GM19372 (cell line): ENCODE data around the gene IL1RAPL1.

Experiments
- ATAC-seq: cut with Tn5 transposase; IDR thresholded peaks from one replicate; pipeline ENCODE4 v1.9.1; 2021; ENCODE audit warnings: mild to moderate bottlenecking, low read depth, moderate library complexity; ENCODE audit not compliant: unreplicated experiment

IL1RAPL1 gene

GRCh38 chrX:29561417-29561816, 974.2 kb downstream of the IL1RAPL1 start:
- ATAC-seq = no peak

- no peak for ATAC-seq
Measured at GRCh38 chrX:29580560-29580959, 993.3 kb downstream of the IL1RAPL1 start.

DNA sequence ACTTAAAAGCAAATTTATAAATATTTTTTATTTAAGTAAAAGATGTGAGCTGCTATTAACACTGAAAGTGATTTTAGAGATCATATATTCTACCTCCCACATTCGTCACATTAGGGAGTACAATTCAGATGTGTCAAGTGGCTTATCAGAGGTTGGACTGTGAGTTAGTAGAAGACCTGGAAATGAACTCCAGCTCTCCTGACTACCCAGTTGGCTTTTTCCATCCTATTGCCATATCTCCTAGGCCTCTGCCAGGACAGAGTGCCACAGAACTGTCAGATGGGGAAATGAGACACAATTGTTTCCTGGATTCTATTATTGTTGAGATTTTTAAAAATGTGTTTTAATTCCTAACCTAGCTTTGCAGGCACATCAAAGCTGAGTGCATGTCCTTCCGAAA, 994.0 kb downstream of the IL1RAPL1 start:
- ATAC-seq = no peak

DNA sequence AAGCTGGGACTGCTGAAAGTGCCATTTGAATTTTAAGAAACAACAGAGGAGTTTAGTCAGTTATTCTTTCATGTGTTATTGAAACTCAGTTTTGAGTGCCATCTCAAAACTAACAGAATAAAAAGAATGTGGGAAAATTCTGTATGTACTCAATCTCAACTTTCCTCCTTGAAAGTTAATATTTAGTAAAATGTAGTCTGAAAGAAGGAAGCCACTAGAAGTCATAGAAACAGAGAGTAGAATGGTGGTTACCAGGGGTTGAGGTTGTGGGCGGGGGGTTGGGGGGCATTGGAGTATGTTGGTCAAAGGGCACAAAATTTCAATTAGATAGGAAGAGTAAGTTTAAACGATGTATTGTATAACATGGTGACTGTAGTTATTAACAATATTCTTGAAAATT, 999.9 kb downstream of the IL1RAPL1 start:
- no peak for ATAC-seq

GRCh38 chrX:29590921-29591320, 1003.7 kb downstream of the IL1RAPL1 start:
- no peak for ATAC-seq

GRCh38 chrX:29604381-29604780, 1017.1 kb downstream of the IL1RAPL1 start:
- ATAC-seq = no peak

- ATAC-seq = no peak
Measured at GRCh38 chrX:29617276-29617675, 1030.0 kb downstream of the IL1RAPL1 start.

DNA sequence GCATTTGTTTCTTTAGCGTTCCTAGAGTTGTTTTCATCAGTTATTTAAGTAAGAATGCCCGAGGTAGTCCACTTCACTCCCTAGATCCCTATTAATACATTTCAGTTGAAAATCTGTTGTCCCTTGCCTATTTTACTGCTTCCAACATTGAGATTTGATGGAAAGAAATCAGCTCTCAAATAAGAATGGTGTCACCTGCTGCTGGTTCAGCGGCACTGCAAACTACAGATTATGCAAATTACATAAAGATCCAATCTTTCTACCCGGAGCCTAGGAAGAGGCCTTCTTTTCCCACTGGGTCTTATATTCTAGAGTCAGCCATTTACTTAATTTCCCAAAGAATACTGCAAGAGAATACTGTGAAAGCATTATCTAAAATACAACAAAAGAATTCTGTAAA, 1030.5 kb downstream of the IL1RAPL1 start:
- no peak for ATAC-seq

GRCh38 chrX:29627833-29628232, 1040.6 kb downstream of the IL1RAPL1 start:
- no peak for ATAC-seq

DNA sequence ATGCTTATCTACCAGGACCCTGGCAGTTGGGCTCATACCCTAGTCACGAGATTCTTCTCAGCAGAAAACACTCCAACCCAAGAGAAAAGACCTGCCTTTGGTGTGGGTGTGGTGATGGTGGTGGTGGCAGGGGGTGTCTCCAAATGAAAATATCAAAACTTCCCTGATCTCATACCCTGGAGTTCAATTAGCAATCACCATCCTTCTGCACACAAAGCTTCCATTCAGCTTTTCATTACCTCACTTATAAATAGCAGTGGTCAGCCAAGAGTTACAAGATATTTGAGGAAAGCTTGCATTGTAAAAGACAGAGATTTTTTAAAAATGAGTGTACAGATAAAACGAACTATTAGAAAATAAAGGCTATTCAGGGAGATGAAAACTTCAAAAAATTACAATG, 1047.3 kb downstream of the IL1RAPL1 start:
- no peak for ATAC-seq

DNA sequence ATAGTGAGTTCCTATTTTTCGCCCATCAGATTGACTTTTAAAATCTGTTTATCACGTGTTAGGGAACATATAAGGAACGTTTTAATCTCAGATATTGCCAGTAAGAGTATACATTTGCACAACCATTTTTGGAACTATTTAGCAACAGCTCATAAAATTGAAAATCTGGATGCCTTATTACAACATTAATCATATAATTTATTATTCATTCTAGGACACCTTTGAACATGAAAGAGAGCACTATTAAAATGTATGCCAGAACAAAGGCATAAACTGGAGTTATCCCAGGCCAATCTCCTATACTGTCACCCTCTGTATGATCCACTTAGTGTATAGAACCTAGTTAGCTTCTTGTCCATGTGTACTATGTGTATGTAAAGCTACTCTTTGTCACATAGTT, 1049.1 kb downstream of the IL1RAPL1 start:
- ATAC-seq = no peak

DNA sequence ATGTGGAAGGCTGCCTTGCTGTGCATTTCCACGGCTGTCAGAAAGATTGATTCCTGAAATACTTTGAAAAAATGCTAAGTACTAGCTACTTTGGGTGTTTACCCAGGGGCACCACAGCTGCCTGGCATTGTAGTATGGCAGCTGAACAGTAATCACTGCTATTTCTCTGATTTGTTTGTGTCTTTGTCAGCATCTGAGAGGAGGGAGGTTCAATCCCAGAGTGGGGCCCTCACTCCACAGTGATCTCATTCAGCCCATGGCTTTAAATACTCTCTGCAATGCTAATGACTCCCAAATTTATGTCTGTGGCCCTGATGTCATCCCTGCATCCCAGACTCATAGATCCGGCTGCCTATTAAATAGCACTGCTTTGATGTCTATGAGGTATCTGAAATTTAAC, 1052.9 kb downstream of the IL1RAPL1 start:
- ATAC-seq = no peak

DNA sequence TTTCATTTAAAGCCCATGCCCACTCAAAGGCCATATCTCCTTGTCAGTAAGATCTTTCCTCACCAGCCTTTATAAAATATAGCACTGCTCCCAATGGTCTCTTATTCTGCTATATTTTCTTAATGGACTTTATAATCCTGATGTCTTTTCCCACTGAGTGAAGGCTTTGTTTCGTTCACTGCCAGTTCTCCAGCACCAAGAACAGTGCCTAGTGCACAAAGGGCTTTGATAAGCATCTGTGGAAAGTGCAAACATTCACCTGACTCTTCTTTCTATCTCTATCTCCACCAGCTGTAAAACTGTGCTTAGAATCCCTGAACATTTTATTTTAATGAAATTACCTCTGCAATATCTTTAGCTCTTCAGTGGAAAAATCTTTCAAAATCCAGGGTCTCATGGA, 1054.2 kb downstream of the IL1RAPL1 start:
- no peak for ATAC-seq

DNA sequence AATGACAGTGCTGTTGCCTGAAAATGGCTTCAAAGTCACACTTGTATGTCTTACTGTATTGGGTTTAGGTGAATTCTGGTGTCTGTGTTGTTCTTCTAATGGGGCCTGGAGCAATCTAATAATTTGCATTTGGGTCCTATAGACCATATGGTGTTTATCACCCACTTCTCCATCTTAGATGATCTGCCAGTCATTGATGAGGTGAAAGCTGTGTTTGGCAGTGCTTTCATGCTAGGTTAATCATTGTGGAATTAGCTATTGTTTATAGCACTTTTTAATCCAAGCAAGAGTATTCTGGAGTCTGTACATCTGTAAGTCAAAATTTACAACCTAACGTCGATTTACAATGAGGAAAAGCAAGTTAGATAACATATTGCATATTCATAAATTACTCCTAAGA, 1055.9 kb downstream of the IL1RAPL1 start:
- no peak for ATAC-seq

DNA sequence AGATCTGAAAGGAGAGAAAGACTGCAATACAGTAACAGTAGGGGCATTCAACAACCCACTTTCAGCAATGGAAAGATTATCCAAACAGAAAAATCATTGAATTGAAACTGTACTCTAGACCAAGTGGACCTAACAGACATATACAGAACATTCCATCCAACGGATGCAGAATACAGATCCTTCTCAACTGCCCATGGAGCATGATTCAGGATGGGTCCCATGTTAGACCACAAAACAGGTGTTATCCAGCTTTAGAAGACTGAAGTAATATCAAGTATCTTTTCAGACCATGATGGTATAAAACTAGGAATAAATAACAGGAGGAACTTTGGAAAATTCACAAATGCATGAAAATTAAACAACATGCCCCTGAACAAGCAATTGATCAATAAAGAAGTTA, 1060.9 kb downstream of the IL1RAPL1 start:
- ATAC-seq = no peak

- no peak for ATAC-seq
Measured at GRCh38 chrX:29652484-29652883, 1065.2 kb downstream of the IL1RAPL1 start.

DNA sequence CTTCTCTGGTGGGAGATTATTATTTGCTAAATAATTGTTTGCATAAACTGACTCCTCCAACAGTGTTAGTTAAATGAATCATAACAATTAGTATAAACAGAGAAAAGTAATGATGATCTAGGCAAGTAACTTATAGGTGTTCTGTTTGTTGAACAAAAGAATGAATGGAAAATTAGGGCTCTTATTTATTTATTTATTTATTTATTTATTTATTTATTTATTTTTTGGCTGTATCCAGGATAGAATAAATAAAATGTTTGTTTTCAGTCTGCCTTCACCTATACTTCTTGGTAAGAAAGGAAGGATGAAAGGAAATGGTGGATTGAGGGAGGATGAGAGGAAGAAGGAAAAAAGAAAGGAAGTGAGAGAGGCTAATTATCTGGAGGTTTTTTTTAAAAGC, 1066.5 kb downstream of the IL1RAPL1 start:
- ATAC-seq = no peak

DNA sequence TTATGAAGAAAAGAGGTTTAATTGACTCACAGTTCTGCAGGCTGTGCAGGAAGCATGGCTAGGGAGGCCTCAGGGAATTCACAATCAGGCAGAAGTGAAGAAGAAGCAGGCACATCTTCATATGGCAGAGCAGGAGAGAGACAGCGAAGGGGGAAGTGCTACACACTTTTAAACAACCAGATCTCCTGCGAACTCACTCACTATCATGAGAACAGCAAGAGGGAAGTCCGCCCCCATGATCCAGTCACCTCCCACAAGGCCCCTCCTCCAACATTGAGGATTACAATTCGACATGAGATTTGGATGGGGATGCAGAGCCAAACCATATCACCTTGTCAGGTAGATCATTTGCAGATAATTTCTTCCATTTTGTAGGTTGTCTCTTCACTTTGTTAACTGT, 1072.7 kb downstream of the IL1RAPL1 start:
- ATAC-seq = no peak

GRCh38 chrX:29661290-29661689, 1074.0 kb downstream of the IL1RAPL1 start:
- no peak for ATAC-seq

DNA sequence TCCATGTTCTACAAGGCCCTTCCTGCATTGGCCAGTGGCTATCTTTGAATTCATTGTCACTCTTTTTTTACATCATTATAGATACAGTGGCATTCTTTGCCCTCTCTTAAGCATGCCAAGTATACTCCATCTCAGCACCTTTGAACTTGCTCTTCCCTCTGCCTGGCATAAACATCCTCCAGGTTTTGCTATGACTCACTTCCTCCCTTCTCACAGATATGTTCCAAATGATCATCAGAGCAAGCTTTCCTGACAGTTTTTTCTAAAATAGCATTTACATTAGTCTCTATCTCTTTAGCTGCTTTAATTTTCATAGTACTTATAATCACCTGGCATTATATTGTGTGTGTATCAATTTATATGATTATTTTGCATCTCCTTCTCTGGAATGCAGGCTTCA, 1074.9 kb downstream of the IL1RAPL1 start:
- no peak for ATAC-seq

GRCh38 chrX:29662759-29663503, 1075.7 kb downstream of the IL1RAPL1 start:
- ATAC-seq = no peak

- ATAC-seq = no peak
Measured at GRCh38 chrX:29665532-29665931, 1078.3 kb downstream of the IL1RAPL1 start.

GRCh38 chrX:29666366-29666765, 1079.1 kb downstream of the IL1RAPL1 start:
- no peak for ATAC-seq
